ENCODE data around the gene PDE11A.
"Not testable (repeated sequence)": the region's sequence is repeated elsewhere in the genome, so short reads cannot be mapped to it uniquely, and the experiment has no call there.

PDE11A gene

DNA sequence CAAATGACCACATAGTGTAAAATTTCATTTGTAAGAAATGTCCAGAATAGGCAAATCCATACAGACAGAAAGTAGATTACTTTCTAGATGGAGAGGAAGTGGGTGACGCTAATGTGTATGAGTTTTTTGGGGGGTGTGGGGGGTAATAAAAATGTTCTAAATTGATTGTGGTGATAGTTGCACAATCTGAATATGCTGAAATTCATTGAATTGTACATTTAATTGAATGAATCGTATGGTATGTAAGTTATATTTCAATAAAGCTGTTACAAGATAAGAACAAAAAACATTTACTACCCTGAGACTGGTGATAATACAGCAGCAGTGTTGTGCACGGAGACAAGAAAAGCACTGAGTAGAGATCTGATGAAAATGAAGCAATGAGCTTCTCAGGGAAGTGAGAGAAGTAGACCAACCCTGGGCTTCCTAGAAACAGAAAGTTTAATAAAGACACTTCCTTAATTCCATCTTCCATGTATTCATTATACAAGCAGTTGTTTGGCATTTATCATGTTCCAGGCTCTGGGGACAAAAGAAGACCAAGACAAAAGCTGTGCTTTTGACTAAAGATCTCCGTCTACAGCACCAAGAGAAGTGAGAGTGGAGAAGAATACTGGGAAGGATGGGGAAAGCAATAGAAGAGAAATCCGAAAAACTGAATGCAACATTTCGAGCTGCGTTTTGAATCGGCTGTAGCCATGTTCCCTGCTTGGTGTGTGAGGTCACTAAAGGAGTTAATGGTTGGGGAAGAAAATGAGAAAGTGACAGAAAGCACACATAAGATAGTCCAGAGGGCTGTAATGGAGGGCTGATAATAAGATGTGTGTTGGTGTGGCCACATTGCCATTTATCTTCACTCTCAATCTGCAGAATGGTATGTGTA lies 1.8 kb upstream of the PDE11A start:
- no peak for DNase-seq

DNA sequence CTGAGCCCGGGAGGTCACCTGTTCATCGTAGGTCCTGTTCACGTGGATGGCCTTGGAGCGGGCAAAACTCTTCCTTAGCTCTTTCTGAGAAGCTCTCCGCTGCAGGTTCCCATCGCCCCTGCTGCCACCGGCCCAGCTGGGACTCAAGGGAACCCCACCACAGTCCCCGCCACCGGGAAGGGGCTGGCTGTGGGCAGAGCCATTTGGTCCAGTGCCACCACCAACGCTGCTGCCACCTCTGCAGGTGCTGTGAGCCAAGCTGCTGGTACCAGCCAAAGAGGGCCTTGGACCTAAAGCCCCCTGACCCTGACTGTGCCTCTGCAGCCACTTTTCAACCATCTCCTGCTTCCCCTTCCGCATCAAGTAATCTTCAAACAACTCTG lies 586 bp downstream of the PDE11A start:
- no peak for DNase-seq

DNA sequence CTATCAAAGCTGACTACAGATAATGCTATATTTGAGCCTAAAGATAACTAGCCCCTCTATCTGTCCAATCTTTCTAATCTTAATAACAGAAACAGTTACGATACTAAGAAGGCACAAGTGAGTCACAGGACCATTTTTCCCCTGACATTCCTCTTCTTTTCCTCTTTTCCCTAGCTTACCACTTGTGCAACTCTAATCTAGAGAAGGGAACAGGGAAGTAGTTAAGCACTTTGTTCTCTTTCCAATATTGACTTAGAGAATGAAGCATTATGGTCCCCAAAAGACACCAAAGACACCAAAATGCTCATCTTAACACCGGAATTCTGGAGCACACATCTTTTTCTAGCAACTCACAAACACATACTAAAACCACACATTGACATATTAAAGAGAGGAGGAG lies 1.8 kb downstream of the PDE11A start:
- no peak for DNase-seq

DNA sequence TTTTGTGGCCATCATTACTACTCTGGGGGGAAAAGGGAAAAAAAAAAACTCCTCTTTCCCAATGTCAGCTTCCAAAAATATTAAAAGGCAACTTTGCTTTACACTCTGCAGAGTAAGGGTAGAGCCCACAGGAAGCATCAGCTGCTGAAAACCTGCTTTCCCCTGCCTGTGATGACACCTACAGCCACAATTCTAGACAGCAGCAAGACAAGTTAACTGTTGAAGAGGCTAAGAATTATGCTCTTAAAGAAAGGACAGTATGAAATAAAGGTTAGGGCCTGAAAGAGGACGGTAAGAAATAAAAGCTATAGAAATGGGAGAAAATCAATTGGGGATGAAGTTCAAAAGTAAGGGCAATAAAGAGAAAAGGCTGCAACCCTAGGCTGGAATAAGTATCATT lies 3.0 kb downstream of the PDE11A start:
- peak; percentile 10 for DNase-seq

DNA sequence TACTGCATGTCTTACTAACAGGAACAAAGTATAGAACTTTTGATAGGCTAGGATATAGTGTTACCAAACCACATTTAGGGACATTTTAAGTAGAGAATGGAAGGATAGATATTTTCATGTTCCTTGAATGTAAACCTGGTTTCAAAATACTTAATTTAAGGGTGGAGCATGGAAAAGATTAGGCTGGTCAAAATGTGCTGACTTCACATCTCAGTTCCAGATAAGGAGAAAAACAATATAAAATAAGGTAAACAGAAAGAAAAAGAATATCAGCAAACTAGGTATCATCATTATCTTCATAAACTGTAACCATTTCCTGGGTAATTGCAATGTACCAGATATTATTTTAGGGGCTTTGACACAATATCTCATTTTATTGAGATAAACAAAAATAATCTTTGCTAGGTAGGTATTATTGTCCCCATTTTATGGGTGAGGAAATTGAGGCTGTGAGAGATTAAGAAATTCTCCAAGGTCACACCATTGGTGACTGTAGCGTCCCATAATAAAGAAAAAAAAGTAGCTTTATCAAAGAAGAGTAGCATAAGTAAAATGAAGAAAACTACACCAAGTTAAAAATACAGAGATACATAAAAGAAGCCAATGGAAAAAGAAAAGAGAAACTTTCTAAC lies 3.6 kb downstream of the PDE11A start:
- no peak for DNase-seq

DNA sequence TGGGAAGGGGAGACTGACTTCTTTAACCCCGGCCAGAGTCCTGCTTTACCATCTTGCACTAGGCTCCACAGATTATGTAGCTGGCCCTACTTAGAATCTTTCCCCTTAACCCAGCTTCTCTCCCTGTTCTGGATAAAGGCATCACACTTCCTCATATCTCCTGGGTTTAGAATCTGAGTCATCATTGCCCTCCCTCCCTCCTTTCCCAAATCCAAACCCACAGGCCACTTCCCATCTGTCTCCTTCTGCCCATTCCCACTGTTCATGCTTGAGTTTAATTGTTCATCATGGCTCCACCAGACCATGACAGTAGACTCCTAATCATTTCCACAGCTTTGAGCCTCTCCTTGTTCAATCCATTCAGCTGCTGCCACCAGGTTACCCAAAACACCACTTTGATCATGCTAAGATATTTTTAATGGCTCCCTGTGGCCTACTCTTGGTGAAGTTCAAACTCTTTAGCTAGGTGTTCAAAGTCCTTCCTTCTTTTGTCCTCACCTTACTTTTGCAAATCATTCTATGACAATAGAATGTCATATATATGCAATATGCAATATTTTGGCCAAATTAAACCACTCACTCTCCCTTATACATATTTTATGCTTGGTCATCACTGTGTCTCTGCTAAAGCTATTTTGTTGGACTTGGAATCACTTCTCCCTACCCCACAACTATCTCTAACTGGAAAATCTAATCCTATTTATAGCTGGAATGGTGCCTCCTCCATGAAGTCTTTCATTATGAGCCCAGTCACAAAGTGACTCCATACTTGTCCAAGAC lies 5.5 kb downstream of the PDE11A start:
- DNase-seq, result no peak

DNA sequence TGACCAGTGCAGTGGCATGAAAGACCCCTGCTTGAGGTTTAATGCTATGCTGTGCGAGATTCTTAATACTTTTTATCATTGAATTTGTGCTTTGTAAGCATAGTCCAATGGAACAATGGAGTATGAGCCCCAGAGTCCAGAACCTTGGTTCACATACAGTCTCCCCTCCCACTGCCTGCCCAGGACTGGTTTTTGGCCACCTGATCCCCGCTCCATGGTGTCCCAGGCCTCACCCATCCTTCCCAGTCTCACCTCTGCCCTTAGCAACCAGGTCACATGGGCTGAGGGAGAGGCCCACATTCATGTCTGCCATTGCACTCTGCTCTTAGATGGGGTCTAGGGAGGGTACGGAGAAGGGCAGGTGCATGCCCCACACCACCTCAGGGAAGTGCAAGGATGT lies 6.3 kb downstream of the PDE11A start:
- DNase-seq, result no peak

DNA sequence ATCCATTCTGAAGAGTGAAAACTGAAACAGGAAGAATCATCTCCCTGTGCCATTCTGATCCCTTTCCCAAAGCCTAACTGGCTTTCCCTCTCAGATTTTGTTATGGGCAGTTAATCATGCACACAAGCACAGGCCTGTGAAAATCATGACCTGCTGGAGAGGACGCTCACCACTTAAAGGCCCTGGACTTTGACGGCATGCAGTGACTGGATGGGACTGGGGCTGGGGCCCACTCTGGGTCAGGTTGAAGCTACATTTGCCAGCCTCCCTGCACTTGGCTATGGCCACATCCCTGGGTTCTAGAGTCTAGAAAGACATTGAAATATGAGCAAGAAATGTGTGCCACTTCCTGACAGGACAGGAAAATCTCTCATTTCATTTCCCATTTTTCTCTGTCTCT lies 12.9 kb downstream of the PDE11A start:
- no peak for DNase-seq

DNA sequence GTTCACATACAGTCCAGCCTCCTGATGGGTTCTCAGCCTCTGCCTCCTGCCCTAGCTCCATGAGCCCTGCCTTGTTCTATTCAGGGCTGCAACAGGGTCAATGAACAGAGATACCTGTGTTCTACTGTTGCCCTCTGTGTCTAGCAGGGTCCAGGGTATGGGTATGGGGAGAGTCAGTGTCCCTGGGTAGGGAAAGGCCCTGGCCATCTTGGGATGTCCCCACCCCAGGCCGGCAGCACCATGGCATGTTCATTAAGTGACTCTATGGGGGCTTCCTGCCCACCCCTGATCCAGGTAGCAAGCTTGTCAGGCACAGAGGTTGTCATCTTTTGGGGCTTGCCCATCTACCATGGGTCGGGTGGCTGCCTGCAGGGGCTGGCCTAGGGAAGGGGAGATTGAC lies 13.5 kb downstream of the PDE11A start:
- DNase-seq, result no peak

DNA sequence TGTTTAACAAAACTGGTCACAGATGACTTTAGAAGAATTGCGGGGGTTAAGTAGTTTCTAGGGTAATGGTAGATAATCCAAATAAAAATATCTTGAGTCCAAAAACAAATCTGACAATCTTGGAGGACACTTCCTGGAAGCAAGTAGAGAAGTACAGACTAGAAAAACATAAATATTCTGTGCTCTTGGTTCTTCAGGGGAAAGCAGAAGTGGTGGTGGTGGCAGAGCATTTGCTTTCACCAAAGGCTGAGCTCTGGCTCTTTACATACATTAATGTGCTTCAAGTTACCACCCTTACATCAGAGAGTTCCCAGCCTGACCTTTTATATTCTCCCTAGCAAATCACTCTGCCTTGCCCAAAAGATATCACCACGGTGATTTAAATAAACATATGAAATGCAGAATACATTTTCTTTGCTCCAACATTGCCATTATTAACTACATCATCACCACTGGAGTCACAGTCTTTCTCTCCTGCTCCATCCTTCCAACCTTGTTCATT lies 15.3 kb downstream of the PDE11A start:
- no peak for DNase-seq

DNA sequence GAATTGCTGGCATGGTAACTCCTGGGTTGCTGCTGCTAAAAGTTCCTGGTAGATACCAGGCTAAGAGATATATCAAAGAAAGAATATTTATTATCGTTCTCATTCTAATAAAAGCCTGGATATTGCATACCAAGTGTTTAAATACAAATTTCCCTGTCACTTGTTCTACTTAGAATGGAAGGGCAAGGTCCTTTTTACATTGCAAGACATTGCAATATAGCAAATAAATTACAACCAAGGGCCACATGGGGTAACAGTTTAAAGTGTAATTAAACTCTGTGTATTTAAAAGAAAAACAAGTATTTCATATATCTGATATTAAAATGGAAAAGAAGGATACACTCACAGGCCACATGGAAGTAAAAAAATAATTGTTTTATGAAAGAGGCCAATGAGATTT lies 16.2 kb downstream of the PDE11A start:
- no peak for DNase-seq

DNA sequence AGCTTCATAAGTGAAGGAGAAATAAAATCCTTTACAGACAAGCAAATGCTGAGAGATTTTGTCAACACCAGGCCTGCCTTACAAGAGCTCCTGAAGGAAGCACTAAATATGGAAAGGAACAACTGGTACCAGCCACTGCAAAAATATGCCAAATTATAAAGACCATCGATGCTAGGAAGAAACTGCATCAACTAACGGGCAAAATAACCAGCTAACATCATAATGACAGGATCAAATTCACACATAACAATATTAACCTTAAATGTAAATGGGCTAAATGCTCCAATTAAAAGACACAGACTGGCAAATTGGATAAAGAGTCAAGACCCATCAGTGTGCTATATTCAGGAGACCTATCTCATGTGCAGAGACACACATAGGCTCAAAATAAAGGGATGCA lies 21.3 kb downstream of the PDE11A start:
- DNase-seq, result not testable (repeated sequence)

DNA sequence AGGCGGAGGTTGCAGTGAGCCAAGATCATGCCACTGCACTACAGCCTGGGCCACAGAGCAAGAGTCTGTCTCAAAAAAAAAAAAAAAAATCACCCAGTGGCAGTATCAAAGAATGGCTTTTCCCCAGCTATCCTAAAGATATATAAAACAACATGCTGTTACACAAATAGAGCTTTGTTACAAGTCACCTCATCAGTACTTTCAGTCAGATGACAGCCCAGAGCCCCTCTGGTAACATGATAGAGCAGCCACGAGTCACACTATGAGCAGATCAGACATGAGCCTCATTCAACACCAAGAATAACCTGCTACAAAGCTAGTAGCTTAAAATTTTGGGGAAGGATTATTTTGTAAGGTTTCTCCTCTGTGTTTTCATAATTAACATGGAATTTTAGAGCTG lies 25.2 kb downstream of the PDE11A start:
- DNase-seq, result no peak

DNA sequence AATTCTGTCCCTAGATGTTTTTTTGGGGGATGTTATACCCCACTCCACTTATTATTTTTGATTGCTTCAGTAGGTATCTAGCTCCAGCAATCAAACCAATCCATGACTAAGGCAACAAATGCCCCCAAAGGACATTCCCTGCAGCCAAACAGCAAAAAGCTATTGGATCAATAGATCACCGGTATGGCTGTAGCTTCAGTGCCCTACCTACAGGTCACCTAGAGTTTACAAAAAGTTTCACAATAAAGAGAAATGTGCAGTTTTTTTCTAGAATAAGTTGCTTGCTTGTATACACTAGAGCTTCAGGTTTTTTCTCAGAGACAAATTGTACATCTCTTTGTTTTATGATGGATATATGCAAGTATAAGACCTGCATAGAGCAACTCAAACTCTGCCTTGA lies 27.7 kb downstream of the PDE11A start:
- DNase-seq, result no peak

DNA sequence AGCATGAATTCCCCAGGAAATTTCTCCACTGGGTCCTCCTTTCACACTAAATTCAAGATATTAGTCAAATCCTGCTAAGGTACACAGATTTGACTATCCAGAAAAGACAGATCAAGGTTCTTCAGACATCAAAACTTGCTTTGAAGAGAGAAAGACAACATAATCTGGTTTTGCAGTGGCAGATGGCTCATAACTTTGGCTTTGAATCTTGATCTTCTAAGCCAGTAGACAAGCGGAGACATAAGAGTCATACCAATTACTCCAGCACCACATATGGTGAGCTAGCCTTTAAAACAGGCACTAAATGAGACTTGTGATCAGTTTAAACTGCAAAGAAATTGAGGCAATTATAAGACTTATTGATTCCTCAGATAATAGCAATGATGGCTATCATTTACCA lies 29.3 kb downstream of the PDE11A start:
- DNase-seq, result no peak

DNA sequence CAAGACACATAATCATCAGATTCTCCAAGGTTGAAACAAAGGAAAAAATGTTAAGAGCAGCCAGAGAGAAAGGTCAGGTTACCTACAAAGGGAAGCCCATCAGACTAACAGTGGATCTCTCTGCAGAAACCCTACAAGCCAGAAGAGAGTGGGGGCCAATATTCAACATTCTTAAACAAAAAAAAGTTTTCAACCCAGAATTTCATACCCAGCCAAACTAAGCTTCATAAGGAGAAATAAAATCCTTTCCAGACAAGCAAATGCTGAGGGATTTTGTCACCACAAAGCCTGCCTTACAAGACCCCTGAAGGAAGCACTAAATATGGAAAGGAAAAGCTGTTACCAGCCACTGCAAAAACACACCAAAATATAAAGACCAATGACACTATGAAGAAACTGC lies 39.0 kb downstream of the PDE11A start:
- DNase-seq, result not testable (repeated sequence)

DNA sequence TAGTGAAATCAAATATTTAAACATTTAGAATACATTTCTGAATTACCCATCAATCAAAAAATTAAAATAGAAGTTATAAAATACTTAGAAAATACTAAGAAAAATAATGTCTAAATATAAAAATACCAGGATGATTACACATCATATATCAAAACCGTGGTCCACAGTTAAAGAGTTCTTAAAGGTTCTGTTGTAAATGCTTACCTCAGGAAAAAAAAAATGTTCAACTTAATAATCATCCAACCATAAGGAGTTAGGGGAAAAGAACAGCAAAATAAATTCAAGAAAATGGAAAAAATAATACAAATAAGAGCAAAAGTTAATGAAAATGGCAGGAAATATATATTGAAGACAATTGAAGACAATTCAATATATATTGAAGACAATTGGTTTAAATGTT lies 43.2 kb downstream of the PDE11A start:
- DNase-seq, result no peak

DNA sequence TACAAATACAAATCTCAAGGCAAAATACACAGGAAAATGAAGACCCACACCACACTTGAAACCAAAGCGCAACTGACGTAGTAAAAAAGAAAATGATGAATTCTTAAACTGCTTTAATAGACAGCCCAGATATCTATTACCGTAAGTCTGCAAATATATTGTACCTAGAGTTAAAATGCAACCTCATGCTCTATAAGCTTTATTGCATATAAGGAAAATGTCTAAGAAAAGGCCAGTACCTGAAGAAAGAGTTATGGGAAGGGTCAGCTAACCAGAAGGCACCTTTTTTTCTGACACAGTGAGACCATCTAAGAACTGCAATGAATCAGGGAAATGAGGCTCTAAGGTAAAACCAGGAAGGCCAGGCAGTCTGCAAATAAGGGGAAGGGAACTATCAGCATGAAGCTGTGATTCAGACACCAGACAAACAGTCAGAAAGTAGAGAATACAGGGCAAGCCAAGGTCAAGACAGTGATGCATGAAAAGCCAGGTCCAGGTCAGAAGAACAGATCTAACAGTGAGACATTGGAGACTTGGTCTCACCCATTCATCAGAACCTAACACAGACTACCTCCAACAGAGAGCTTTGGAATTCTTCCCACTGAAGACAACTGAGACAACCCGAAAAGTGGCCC lies 46.9 kb downstream of the PDE11A start:
- DNase-seq, result no peak

DNA sequence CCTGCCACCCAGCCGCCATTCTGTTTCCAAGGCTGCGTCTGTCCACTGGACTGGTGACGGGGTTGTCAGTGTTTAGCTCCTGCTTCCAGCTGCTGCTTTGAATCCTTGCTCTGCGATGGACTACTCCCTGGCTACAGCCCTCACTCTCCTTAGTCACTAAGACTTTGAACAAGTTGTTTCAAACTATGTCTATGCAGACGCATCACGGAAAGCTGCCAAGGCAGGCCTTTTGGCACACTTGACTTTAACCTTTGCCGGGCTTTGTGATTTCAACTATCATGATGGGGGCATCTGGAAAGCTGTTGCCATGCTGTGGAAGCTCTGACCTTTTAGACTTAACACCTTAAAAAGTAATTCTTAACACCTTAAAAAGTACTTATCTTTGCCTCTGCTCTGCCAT lies 54.4 kb downstream of the PDE11A start:
- no peak for DNase-seq

DNA sequence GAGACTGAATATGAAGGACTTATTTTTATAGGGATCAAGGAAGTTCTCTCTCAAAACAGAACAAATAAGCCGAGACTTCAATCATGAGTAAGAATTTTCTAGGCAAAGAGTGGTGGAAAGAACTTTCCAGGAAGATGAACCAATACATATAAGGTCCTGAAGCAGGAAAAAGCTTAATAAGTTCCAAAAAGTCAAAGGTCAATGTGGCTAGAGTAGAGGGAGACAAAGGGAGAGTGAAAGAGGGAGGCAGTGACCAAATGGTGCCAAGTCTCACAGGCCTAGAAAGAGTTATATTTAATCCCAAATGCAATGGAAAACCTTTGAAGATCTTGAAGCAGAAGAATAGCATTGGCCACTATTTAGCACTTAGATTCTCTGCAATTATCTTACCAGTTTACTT lies 56.0 kb downstream of the PDE11A start:
- no peak for DNase-seq

DNA sequence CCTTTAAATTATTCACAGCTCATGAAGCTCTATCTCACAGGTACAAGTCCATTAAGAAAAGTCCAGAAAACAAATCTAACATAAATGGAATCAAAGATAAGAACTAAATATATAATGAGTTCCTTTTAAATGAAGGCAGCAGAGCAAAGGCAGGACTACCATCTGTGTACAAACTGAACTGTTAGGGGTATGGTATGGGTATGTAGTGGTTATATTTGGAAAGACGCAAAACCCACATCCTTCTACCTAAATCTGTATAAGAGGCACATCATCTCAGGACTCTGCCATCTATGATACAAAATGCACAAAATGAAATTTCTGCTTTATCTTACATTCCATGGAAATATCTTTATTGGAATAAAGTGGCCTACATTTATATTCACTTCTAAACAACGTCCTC lies 59.9 kb downstream of the PDE11A start:
- no peak for DNase-seq

DNA sequence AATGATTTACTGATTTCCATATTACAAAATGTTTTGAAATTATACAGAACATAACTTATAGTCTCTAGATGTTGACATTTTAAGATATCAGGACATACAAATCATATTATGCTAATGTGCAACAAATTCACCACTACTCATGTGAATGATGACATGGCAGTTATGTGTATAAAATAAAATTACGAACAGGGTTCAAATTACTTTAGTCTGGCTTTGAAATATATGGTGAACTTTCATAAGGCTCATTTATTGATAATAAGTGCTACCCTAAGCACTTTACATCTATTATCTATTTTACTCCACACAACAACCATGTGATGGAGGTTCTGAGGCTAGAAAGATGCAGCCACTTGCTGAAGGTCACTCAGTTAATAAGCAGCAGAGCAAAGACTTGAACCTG lies 62.8 kb downstream of the PDE11A start:
- no peak for DNase-seq

DNA sequence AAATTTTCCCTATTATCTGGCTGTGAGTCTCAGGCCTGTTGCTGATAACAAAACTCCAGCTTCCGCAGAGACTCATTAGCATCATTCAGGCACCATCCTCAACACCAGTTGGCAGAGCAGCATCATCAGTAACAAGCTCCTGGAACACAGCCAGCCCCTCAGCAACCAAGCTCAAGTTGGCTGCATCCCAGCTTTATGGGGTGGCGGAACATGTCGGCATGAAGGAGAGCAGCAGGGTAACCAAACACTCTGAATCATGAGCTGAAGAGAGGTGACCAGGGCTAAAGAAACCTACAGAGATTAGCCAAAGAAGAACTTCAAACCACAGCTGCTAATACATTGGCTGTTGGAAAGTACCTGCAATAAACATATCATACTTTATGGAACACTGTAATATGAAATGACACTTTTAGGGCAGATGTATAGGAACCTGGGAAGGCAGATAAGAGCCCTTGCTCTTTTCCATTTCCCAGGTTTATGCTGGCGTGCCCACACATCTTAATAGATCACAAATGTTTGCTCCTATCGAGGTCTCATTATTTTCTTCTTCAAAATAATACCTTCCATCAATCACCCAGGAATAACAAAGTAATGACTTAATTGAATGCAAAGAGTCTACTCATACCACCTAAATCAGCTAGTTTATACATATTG lies 63.8 kb downstream of the PDE11A start:
- DNase-seq, result peak; percentile 90

Data from NCI-H1436 (cell line).